ENCODE measurements around the gene CRABP1.

CRABP1 gene

DNA sequence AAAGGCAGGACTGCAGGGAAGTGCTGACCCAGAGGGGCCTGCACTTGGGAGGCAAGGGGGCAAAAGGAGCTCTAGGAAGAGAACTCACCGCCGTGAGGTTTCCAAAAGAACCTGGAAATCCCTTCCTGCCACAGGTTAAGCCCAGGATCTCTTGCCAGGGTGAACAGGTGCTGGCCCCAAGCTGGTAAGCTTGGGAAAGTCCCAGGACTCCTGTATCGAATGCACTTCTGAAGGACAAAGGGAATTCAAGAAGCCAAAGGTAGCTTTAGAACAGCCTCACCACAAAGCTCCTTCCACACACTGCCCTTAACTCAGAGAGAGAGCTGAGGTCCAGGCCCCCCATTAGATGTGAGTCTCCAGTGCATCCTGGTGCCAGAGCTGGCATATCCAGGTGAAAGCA lies 28.9 kb upstream of the CRABP1 start:
- TF ChIP-seq POLR2AphosphoS5 (IDR thresholded peaks at IDR 0.05; ENCODE audit: low read depth, low read length) (no peak), FOXP2 (optimal IDR thresholded peaks at IDR 0.05; ENCODE audit: borderline replicate concordance, extremely low read depth, extremely low read length, insufficient read depth) (no peak), REST (IDR thresholded peaks at IDR 0.05; ENCODE audit: insufficient read depth in 1 of 2, low read depth in 2 of 2, low read length in 2 of 2) (no peak), TAF1 (IDR thresholded peaks at IDR 0.05; ENCODE audit: borderline replicate concordance, insufficient read depth, low read length) (no peak), SIN3A (IDR thresholded peaks at IDR 0.05; ENCODE audit: borderline replicate concordance, insufficient read depth, low read length) (no peak)

GRCh38 chr15:78312536-78312935 lies 27.6 kb upstream of the CRABP1 start:
- TF ChIP-seq TAF1 (IDR thresholded peaks at IDR 0.05; ENCODE audit: borderline replicate concordance, insufficient read depth, low read length) = no peak
- no peak for TF ChIP-seq SIN3A (IDR thresholded peaks at IDR 0.05; ENCODE audit: borderline replicate concordance, insufficient read depth, low read length)
- no peak for TF ChIP-seq POLR2AphosphoS5 (IDR thresholded peaks at IDR 0.05; ENCODE audit: low read depth, low read length)
- no peak for TF ChIP-seq FOXP2 (optimal IDR thresholded peaks at IDR 0.05; ENCODE audit: borderline replicate concordance, extremely low read depth, extremely low read length, insufficient read depth)
- TF ChIP-seq REST (IDR thresholded peaks at IDR 0.05; ENCODE audit: insufficient read depth in 1 of 2, low read depth in 2 of 2, low read length in 2 of 2) = no peak

- TF ChIP-seq POLR2AphosphoS5 (IDR thresholded peaks at IDR 0.05; ENCODE audit: low read depth, low read length) (no peak), REST (IDR thresholded peaks at IDR 0.05; ENCODE audit: insufficient read depth in 1 of 2, low read depth in 2 of 2, low read length in 2 of 2) (no peak), TAF1 (IDR thresholded peaks at IDR 0.05; ENCODE audit: borderline replicate concordance, insufficient read depth, low read length) (no peak), SIN3A (IDR thresholded peaks at IDR 0.05; ENCODE audit: borderline replicate concordance, insufficient read depth, low read length) (no peak), FOXP2 (optimal IDR thresholded peaks at IDR 0.05; ENCODE audit: borderline replicate concordance, extremely low read depth, extremely low read length, insufficient read depth) (no peak)
Measured at GRCh38 chr15:78312957-78313356, 27.2 kb upstream of the CRABP1 start.

- no peak for TF ChIP-seq REST (IDR thresholded peaks at IDR 0.05; ENCODE audit: insufficient read depth in 1 of 2, low read depth in 2 of 2, low read length in 2 of 2)
- TF ChIP-seq TAF1 (IDR thresholded peaks at IDR 0.05; ENCODE audit: borderline replicate concordance, insufficient read depth, low read length) = no peak
- TF ChIP-seq SIN3A (IDR thresholded peaks at IDR 0.05; ENCODE audit: borderline replicate concordance, insufficient read depth, low read length) = no peak
- TF ChIP-seq FOXP2 (optimal IDR thresholded peaks at IDR 0.05; ENCODE audit: borderline replicate concordance, extremely low read depth, extremely low read length, insufficient read depth) = no peak
- no peak for TF ChIP-seq POLR2AphosphoS5 (IDR thresholded peaks at IDR 0.05; ENCODE audit: low read depth, low read length)
Measured at GRCh38 chr15:78313383-78313782, 26.8 kb upstream of the CRABP1 start.

- TF ChIP-seq SIN3A (IDR thresholded peaks at IDR 0.05; ENCODE audit: borderline replicate concordance, insufficient read depth, low read length) = no peak
- no peak for TF ChIP-seq POLR2AphosphoS5 (IDR thresholded peaks at IDR 0.05; ENCODE audit: low read depth, low read length)
- no peak for TF ChIP-seq FOXP2 (optimal IDR thresholded peaks at IDR 0.05; ENCODE audit: borderline replicate concordance, extremely low read depth, extremely low read length, insufficient read depth)
- no peak for TF ChIP-seq TAF1 (IDR thresholded peaks at IDR 0.05; ENCODE audit: borderline replicate concordance, insufficient read depth, low read length)
- TF ChIP-seq REST (IDR thresholded peaks at IDR 0.05; ENCODE audit: insufficient read depth in 1 of 2, low read depth in 2 of 2, low read length in 2 of 2) = no peak
Measured at GRCh38 chr15:78314181-78314581, 26.0 kb upstream of the CRABP1 start.
